ENCODE data around the gene ZNF622.
"Not testable (repeated sequence)": the region's sequence is repeated elsewhere in the genome, so short reads cannot be mapped to it uniquely, and the experiment has no call there.

ZNF622 gene

DNA sequence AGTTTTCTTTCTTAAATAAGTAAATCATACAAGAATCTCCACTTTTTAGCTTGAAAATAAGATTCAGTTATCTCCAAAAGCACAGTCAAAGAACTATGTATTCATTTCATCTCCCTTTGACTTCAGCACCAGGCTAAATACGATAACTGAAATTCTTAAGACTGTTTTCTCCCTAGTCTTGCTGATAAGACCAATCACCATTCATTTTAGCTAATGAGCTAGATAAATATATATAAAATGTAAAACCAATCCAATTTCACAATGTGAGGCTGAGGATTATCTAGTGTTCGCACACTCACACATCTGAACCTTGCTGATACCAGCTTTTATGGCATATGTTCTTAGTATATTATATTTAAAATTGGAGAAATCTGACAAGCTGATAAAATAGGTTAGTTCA is 17.3 kb upstream of the ZNF622 start:
- peak overlapping the region in 1 of 2 donors; percentile 73 for H3K27ac ChIP-seq (ENCODE audit: low read depth in 2 of 2, low read length in 2 of 2)
- H3K9ac ChIP-seq (ENCODE audit: low read depth in 1 of 2, low read length in 2 of 2), result no peak overlapping the region
- no peak overlapping the region for H3K4me3 ChIP-seq (ENCODE audit: low read length in 2 of 2)
- H3K27me3 ChIP-seq (ENCODE audit: control insufficient read depth in 2 of 2, insufficient read depth in 2 of 2, low read length in 2 of 2), result no peaks in the 10 kb centered on the region
- no peaks in the 10 kb centered on the region for H3K36me3 ChIP-seq (ENCODE audit: control insufficient read depth in 2 of 2, insufficient read depth in 2 of 2, low read length in 2 of 2)
- no peaks in the 10 kb centered on the region for H3K9me3 ChIP-seq (ENCODE audit: control insufficient read depth in 2 of 2, low read length in 2 of 2)
- H3K4me1 ChIP-seq (ENCODE audit: control insufficient read depth in 2 of 2, insufficient read depth in 2 of 2, low read length in 2 of 2), result peaks cover 8 to 39% of the 10 kb centered on the region in 2 donors

GRCh38 chr5:16480821-16481538 is 15.4 kb upstream of the ZNF622 start:
- Histone ChIP-seq H3K27me3 (ENCODE audit: control insufficient read depth in 2 of 2, insufficient read depth in 2 of 2, low read length in 2 of 2) (no peaks in the 10 kb centered on the region), H3K9me3 (ENCODE audit: control insufficient read depth in 2 of 2, low read length in 2 of 2) (no peaks in the 10 kb centered on the region), H3K4me1 (ENCODE audit: control insufficient read depth in 2 of 2, insufficient read depth in 2 of 2, low read length in 2 of 2) (peaks cover 3 to 22% of the 10 kb centered on the region in 2 donors), H3K27ac (ENCODE audit: low read depth in 2 of 2, low read length in 2 of 2) (no peak overlapping the region), H3K9ac (ENCODE audit: low read depth in 1 of 2, low read length in 2 of 2) (no peak overlapping the region), H3K36me3 (ENCODE audit: control insufficient read depth in 2 of 2, insufficient read depth in 2 of 2, low read length in 2 of 2) (peaks cover 0 to 3% of the 10 kb centered on the region in 2 donors), H3K4me3 (ENCODE audit: low read length in 2 of 2) (no peak overlapping the region)

- Histone ChIP-seq H3K27me3 (ENCODE audit: control insufficient read depth in 2 of 2, insufficient read depth in 2 of 2, low read length in 2 of 2) (no peaks in the 10 kb centered on the region), H3K9ac (ENCODE audit: low read depth in 1 of 2, low read length in 2 of 2) (no peak overlapping the region), H3K27ac (ENCODE audit: low read depth in 2 of 2, low read length in 2 of 2) (no peak overlapping the region), H3K9me3 (ENCODE audit: control insufficient read depth in 2 of 2, low read length in 2 of 2) (no peaks in the 10 kb centered on the region), H3K36me3 (ENCODE audit: control insufficient read depth in 2 of 2, insufficient read depth in 2 of 2, low read length in 2 of 2) (peaks cover 0 to 3% of the 10 kb centered on the region in 2 donors), H3K4me3 (ENCODE audit: low read length in 2 of 2) (no peak overlapping the region), H3K4me1 (ENCODE audit: control insufficient read depth in 2 of 2, insufficient read depth in 2 of 2, low read length in 2 of 2) (peaks cover 3 to 20% of the 10 kb centered on the region in 2 donors)
These were observed 14.5 kb upstream of the ZNF622 start for GRCh38 chr5:16480144-16480543.

DNA sequence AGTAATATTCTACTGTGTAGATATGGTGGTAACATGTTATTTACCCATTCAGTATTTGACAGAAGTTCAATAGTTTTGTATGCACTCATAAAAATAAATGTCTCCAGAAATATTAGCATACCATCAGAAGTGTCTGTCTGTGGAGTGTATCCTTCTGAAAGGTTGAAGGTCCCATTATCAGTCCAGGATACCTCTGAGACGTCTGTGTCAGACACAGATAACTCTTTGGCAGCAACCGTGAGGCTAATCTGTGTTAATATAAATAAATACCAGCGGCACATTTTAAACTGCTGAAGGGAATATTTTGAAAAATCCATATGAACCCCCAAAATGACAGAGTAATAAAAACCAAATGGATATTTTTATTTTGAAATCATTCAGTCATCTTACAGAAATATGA is 11.9 kb upstream of the ZNF622 start:
- no peak overlapping the region for H3K27ac ChIP-seq (ENCODE audit: low read depth in 2 of 2, low read length in 2 of 2)
- no peak overlapping the region for H3K4me3 ChIP-seq (ENCODE audit: low read length in 2 of 2)
- no peaks in the 10 kb centered on the region for H3K9me3 ChIP-seq (ENCODE audit: control insufficient read depth in 2 of 2, low read length in 2 of 2)
- H3K27me3 ChIP-seq (ENCODE audit: control insufficient read depth in 2 of 2, insufficient read depth in 2 of 2, low read length in 2 of 2), result no peaks in the 10 kb centered on the region
- peaks cover 6 to 8% of the 10 kb centered on the region in 2 donors for H3K36me3 ChIP-seq (ENCODE audit: control insufficient read depth in 2 of 2, insufficient read depth in 2 of 2, low read length in 2 of 2)
- H3K4me1 ChIP-seq (ENCODE audit: control insufficient read depth in 2 of 2, insufficient read depth in 2 of 2, low read length in 2 of 2), result peaks cover 0 to 4% of the 10 kb centered on the region in 2 donors
- H3K9ac ChIP-seq (ENCODE audit: low read depth in 1 of 2, low read length in 2 of 2), result no peak overlapping the region

DNA sequence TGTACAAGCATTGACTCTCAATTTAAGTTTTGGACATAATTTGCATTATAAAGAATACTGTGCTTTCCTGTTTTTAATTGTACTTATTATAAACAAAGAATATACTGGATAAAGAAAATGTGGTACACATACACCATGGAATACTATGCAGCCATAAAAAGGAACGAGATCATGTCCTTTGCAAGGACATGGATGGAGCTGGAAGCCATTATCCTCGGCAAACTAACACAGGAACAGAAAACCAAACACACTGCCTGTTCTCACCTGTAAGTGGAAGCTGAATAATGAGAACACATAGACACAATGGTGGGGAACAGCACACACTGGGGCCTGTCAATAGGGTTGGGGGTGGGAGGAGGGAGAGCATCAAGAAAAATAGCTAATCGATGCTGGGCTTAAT is 10.8 kb upstream of the ZNF622 start:
- not testable (repeated sequence) for H3K9me3 ChIP-seq (ENCODE audit: control insufficient read depth in 2 of 2, low read length in 2 of 2); H3K27ac ChIP-seq (ENCODE audit: low read depth in 2 of 2, low read length in 2 of 2)

DNA sequence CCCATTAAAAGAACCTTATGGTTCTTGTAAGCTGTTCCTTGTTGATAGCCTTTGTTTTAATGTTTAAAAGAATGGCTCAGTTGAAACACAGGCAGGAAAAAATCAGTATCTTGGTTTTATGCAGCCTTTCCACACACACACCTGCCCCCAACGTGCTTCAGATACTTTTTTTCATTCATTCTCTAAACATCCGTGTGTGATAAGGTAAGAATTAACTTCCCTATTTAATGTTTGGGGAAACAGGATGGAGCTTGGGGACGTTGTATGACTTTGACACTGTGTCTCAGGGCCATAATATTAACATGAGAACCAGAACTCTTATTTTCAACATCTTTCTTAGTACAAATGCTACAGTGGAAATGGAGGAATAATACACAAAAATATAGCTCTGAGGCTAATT is 5.8 kb upstream of the ZNF622 start:
- peaks cover 15 to 19% of the 10 kb centered on the region in 2 donors for H3K4me1 ChIP-seq (ENCODE audit: control insufficient read depth in 2 of 2, insufficient read depth in 2 of 2, low read length in 2 of 2)
- peak overlapping the region in 1 of 2 donors; percentile 9 for H3K27ac ChIP-seq (ENCODE audit: low read depth in 2 of 2, low read length in 2 of 2)
- H3K4me3 ChIP-seq (ENCODE audit: low read length in 2 of 2), result no peak overlapping the region
- H3K36me3 ChIP-seq (ENCODE audit: control insufficient read depth in 2 of 2, insufficient read depth in 2 of 2, low read length in 2 of 2), result peaks cover 5 to 6% of the 10 kb centered on the region in 2 donors
- no peak overlapping the region for H3K9ac ChIP-seq (ENCODE audit: low read depth in 1 of 2, low read length in 2 of 2)
- H3K9me3 ChIP-seq (ENCODE audit: control insufficient read depth in 2 of 2, low read length in 2 of 2), result no peaks in the 10 kb centered on the region
- H3K27me3 ChIP-seq (ENCODE audit: control insufficient read depth in 2 of 2, insufficient read depth in 2 of 2, low read length in 2 of 2), result no peaks in the 10 kb centered on the region

More for the DNA sequence above, 10.8 kb upstream of the ZNF622 start:
- H3K4me3 ChIP-seq (ENCODE audit: low read length in 2 of 2); H3K9ac ChIP-seq (ENCODE audit: low read depth in 1 of 2, low read length in 2 of 2); H3K4me1 ChIP-seq (ENCODE audit: control insufficient read depth in 2 of 2, insufficient read depth in 2 of 2, low read length in 2 of 2); H3K36me3 ChIP-seq (ENCODE audit: control insufficient read depth in 2 of 2, insufficient read depth in 2 of 2, low read length in 2 of 2); H3K27me3 ChIP-seq (ENCODE audit: control insufficient read depth in 2 of 2, insufficient read depth in 2 of 2, low read length in 2 of 2): not testable (repeated sequence)

GRCh38 chr5:16467363-16468219 is 2.0 kb upstream of the ZNF622 start:
- H3K9ac ChIP-seq (ENCODE audit: low read depth in 1 of 2, low read length in 2 of 2), result no peak overlapping the region
- H3K36me3 ChIP-seq (ENCODE audit: control insufficient read depth in 2 of 2, insufficient read depth in 2 of 2, low read length in 2 of 2), result peaks cover 6 to 9% of the 10 kb centered on the region in 2 donors
- H3K27me3 ChIP-seq (ENCODE audit: control insufficient read depth in 2 of 2, insufficient read depth in 2 of 2, low read length in 2 of 2), result no peaks in the 10 kb centered on the region
- H3K4me3 ChIP-seq (ENCODE audit: low read length in 2 of 2), result peak overlapping the region; percentile 79 to 98
- peaks cover 35 to 36% of the 10 kb centered on the region in 2 donors for H3K4me1 ChIP-seq (ENCODE audit: control insufficient read depth in 2 of 2, insufficient read depth in 2 of 2, low read length in 2 of 2)
- H3K9me3 ChIP-seq (ENCODE audit: control insufficient read depth in 2 of 2, low read length in 2 of 2), result no peaks in the 10 kb centered on the region
- peak overlapping the region in 1 of 2 donors; percentile 40 for H3K27ac ChIP-seq (ENCODE audit: low read depth in 2 of 2, low read length in 2 of 2)

DNA sequence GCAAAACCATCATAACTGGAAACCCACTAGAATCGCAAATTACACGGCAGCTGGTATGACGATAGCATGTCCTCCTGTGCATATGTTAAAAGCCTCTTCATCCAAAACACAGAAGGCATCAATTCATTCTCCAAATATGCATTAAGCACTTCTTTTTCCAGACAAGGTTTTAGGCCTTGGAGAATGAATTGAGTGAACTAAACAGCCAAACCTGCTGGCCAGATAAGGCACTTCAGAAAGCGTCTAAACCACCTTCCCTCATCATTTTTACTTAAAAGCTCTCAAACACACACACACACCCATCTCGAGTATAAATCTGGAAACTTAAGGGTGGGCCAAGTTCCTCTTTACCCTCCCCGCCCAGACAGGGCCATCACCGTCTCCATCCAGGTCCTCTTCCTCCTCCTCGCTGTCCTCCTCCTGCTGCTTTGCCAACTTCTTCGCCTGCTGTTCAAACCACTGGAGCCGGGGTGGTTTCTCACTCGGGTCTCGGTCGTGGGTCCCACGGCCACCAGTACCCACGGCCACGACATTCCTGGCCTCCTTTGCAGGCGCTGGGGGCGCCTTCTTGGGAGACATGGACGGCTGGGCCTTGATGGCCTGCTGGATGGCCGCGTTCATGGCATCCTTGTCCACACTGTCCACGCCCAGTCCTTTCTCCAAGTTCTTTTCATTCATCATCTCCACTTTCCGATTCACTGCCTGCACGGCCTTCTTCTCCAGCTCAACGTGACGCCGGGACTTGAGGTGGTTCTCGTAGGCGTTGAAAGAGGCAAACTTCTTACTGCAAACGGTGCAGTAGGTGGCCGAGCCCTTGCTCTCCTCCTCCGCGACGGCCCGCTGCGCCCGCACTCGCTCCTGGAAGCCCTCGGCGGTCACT is 696 bp downstream of the ZNF622 start:
- peaks cover 25 to 31% of the 10 kb centered on the region in 2 donors for H3K36me3 ChIP-seq (ENCODE audit: control insufficient read depth in 2 of 2, insufficient read depth in 2 of 2, low read length in 2 of 2)
- H3K27me3 ChIP-seq (ENCODE audit: control insufficient read depth in 2 of 2, insufficient read depth in 2 of 2, low read length in 2 of 2), result no peaks in the 10 kb centered on the region
- peak overlapping the region; percentile 89 to 95 for H3K9ac ChIP-seq (ENCODE audit: low read depth in 1 of 2, low read length in 2 of 2)
- H3K4me1 ChIP-seq (ENCODE audit: control insufficient read depth in 2 of 2, insufficient read depth in 2 of 2, low read length in 2 of 2), result peaks cover 39 to 40% of the 10 kb centered on the region in 2 donors
- no peaks in the 10 kb centered on the region for H3K9me3 ChIP-seq (ENCODE audit: control insufficient read depth in 2 of 2, low read length in 2 of 2)
- H3K27ac ChIP-seq (ENCODE audit: low read depth in 2 of 2, low read length in 2 of 2), result peak overlapping the region; percentile 87 to 88
- H3K4me3 ChIP-seq (ENCODE audit: low read length in 2 of 2), result peak overlapping the region; percentile 79 to 98

DNA sequence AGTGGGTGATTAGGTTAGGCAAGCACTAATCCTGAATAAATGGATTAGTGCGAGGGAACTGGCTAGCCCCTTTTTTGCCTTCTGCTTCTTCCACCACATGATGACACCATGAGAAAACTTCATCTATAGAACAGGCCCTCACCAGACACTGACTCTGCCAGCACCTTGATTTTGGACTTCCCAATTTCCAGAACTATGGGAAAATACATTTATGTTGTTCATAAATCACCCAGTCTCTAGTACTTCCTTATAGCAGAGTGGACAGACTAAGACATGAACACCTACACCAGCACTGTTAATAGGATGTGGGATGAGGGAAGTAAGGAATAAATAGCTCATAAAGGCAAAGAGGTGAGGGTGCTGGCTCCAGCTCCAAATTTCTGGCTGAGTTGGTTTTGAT is 1.4 kb downstream of the ZNF622 start:
- H3K9ac ChIP-seq (ENCODE audit: low read depth in 1 of 2, low read length in 2 of 2), result peak overlapping the region in 1 of 2 donors; percentile 95
- H3K4me1 ChIP-seq (ENCODE audit: control insufficient read depth in 2 of 2, insufficient read depth in 2 of 2, low read length in 2 of 2), result peaks cover 39 to 40% of the 10 kb centered on the region in 2 donors
- peak overlapping the region; percentile 79 to 98 for H3K4me3 ChIP-seq (ENCODE audit: low read length in 2 of 2)
- H3K27me3 ChIP-seq (ENCODE audit: control insufficient read depth in 2 of 2, insufficient read depth in 2 of 2, low read length in 2 of 2), result no peaks in the 10 kb centered on the region
- peaks cover 26 to 32% of the 10 kb centered on the region in 2 donors for H3K36me3 ChIP-seq (ENCODE audit: control insufficient read depth in 2 of 2, insufficient read depth in 2 of 2, low read length in 2 of 2)
- no peaks in the 10 kb centered on the region for H3K9me3 ChIP-seq (ENCODE audit: control insufficient read depth in 2 of 2, low read length in 2 of 2)
- no peak overlapping the region for H3K27ac ChIP-seq (ENCODE audit: low read depth in 2 of 2, low read length in 2 of 2)
